Upper lobe of left lung (tissue), 4 donors: ENCODE results near the gene PEX5L.

ENCODE experiments used
- EP300 ChIP-seq, 4 donors: sonication (generic); formaldehyde crosslinking; IDR thresholded peaks; one replicate each; pipeline ENCODE4 v1.5.1; 2017; ENCODE audit warnings: antibody characterized with exemption in 4 of 4, control low read depth in 2 of 4
- POLR2A ChIP-seq, 4 donors: fragments of 450-650 bp; IDR thresholded peaks; one replicate each; pipeline ENCODE4 v1.5.1; 2016 to 2017; ENCODE audit warnings: antibody characterized with exemption in 4 of 4, mild to moderate bottlenecking in 2 of 4
- POLR2AphosphoS5 ChIP-seq, 2 donors: sonication (generic); formaldehyde crosslinking; IDR thresholded peaks; one replicate each; pipeline ENCODE4 v1.5.1; 2017; ENCODE audit warnings: antibody characterized with exemption in 2 of 2
- TF ChIP-seq, protein P1 (sequence below), 6 experiments: fragments of 450-650 bp in 4 of 6; fragments of 200-600 bp in 2 of 6; sonication (generic) in 2 of 6; IDR thresholded peaks; one replicate each; pipeline ENCODE4 v1.5.1; 2016 to 2019; ENCODE audit warnings: antibody characterized with exemption in 6 of 6

DNA sequence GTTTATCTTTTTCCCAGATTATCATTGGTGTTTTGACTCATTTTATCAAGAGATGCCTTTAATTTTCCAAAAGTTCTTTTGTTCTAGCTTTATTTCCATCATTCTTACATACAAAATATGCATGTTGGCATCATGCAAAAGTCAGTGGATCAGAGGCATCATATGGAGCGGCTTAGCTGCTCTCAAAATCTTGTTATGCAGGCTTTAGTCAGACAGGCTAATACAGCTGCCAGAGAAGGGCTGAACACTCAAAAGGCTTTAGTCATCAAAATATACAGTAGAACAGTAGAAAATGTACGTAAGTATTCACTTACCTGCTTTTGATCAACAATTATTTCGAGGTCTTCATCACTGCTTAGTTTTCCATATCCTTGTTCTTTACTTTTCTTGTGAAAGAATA is 65.5 kb downstream of the PEX5L start:
- TF ChIP-seq, protein P1, sequence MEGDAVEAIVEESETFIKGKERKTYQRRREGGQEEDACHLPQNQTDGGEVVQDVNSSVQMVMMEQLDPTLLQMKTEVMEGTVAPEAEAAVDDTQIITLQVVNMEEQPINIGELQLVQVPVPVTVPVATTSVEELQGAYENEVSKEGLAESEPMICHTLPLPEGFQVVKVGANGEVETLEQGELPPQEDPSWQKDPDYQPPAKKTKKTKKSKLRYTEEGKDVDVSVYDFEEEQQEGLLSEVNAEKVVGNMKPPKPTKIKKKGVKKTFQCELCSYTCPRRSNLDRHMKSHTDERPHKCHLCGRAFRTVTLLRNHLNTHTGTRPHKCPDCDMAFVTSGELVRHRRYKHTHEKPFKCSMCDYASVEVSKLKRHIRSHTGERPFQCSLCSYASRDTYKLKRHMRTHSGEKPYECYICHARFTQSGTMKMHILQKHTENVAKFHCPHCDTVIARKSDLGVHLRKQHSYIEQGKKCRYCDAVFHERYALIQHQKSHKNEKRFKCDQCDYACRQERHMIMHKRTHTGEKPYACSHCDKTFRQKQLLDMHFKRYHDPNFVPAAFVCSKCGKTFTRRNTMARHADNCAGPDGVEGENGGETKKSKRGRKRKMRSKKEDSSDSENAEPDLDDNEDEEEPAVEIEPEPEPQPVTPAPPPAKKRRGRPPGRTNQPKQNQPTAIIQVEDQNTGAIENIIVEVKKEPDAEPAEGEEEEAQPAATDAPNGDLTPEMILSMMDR (IDR thresholded peaks at IDR 0.05) = no peak
- TF ChIP-seq POLR2AphosphoS5 (IDR thresholded peaks at IDR 0.05) = no peak
- TF ChIP-seq POLR2A (IDR thresholded peaks at IDR 0.05) = no peak
- no peak for TF ChIP-seq EP300 (IDR thresholded peaks at IDR 0.05)
